ENCODE measurements around the gene KLHDC3.

DNA sequence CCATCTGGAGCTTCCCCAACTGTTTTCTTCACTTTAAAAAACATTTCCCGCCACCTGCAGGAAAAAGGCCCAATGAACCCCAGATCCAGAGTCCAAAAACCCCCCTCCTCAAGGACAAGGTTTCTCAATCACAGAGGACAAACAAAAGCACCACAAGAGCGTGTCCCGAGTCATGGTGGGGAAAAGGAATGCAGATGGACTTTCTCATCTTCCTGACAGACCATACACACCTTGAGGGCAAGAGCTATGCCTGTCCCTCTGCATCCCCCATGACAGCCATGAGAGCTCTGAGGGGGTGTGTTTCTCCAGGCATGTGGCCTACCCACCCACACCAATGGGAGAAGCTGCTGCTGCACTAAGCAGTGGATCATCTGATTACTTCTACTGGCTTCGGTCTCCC, 44.1 kb upstream of the KLHDC3 start:
- TF ChIP-seq, protein P1, sequence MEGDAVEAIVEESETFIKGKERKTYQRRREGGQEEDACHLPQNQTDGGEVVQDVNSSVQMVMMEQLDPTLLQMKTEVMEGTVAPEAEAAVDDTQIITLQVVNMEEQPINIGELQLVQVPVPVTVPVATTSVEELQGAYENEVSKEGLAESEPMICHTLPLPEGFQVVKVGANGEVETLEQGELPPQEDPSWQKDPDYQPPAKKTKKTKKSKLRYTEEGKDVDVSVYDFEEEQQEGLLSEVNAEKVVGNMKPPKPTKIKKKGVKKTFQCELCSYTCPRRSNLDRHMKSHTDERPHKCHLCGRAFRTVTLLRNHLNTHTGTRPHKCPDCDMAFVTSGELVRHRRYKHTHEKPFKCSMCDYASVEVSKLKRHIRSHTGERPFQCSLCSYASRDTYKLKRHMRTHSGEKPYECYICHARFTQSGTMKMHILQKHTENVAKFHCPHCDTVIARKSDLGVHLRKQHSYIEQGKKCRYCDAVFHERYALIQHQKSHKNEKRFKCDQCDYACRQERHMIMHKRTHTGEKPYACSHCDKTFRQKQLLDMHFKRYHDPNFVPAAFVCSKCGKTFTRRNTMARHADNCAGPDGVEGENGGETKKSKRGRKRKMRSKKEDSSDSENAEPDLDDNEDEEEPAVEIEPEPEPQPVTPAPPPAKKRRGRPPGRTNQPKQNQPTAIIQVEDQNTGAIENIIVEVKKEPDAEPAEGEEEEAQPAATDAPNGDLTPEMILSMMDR (IDR thresholded peaks at IDR 0.05; ENCODE audit: insufficient read depth, low read depth, low read length): no peak
- TF ChIP-seq EZH2 (IDR thresholded peaks at IDR 0.05; ENCODE audit: insufficient read depth, low read length): no peak

Measured in astrocyte (in vitro differentiated cells and primary cell).